Measurements from ENCODE around the gene ANAPC1.

DNA sequence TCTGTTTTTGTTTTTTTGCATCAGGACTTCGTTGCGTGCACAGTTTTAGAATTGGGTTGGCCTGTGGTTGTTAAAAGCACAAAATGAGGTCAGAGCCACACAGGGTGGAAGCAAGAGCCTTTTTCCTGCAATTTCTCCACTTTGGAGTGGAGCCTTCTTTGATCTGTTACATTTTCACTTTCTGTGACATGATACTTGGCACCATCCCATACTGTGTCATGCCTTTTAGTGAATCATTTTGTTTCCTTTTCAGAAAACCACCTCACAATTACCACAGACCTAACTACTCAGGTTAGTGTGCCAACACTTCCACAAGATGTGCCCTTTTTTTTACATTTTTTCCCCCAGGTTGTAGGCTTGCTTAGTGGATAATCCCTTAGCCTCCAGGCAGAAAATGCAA, 46.9 kb upstream of the ANAPC1 start:
- TF ChIP-seq CTCF (IDR thresholded peaks at IDR 0.05) (no peak), POLR2AphosphoS5 (IDR thresholded peaks at IDR 0.05) (no peak)

All from gastroesophageal sphincter (tissue), 3 donors.